HCT116 (cell line): ENCODE measurements around the gene UBE3B. TPM values are rescaled to one million over a fixed set of nuclear protein-coding genes. Genes with fewer than 3 reads are reported as not detected.

Experiments used
- ATAC-seq: fragments of 200-7000 bp; cut with Tn5 transposase; 2 replicates; pipeline ENCODE4 v1.9.1; 2020; ENCODE audit warnings: mild to moderate bottlenecking, moderate library complexity
- BruUV-seq: library from RNA; stranded (reverse); fragments of 400-500 nt; replicated peaks from 2 replicates; lab custom pipeline; 2021; lab: Mats Ljungman, UMichigan
- CTCF ChIA-PET: fragments of 300-600 bp; sonication (Branson Sonifier 250); formaldehyde crosslinking; loops from one replicate; lab custom pipeline; 2021; ENCODE audit warnings: antibody characterized with exemption; lab: Charles Lee
- POLR2A ChIA-PET: fragments of 300-600, 350-600 bp; sonication (Branson Sonifier 250); formaldehyde crosslinking; loops from one replicate; lab custom pipeline; 2021; ENCODE audit warnings: antibody characterized with exemption; lab: Charles Lee
- RAD21 ChIA-PET, 2 experiments: fragments of 300-600 bp; sonication (Branson Sonifier 250); formaldehyde crosslinking; loops; one replicate each; lab custom pipeline; 2023; ENCODE audit warnings: low total read pairs in 2 of 2; ENCODE audit not compliant: uncharacterized antibody in 2 of 2, unreplicated experiment in 2 of 2, low non-redundant PET in 1 of 2; lab: Charles Lee
- DNase-seq: peaks from one replicate; pipeline ENCODE4 v3.0.0-alpha.2; 2010; ENCODE audit warnings: low read depth, low spot score
- H2AFZ ChIP-seq: fragments of 200-600 bp; shearing (Covaris generic), sonication (generic); 2 replicates; pipeline ENCODE4 v1.6.1; 2017; ENCODE audit warnings: low read depth, mixed run types, mixed read lengths, antibody characterized with exemption, low read length; ENCODE audit not compliant: poor library complexity, severe bottlenecking
- H3K27ac ChIP-seq: 2 replicates; pipeline ENCODE4 v1.5.1; 2012; ENCODE audit warnings: low read depth, low read length
- H3K27me3 ChIP-seq: fragments of 200-600 bp; sonication (generic); 2 replicates; pipeline ENCODE4 v1.6.1; 2016; ENCODE audit warnings: mixed run types, low read length, mixed read lengths; ENCODE audit not compliant: insufficient read depth
- H3K36me3 ChIP-seq, 2 experiments: fragments of 200-500 bp in 1 of 2; fragments of 200-600 bp in 1 of 2; sonication (Bioruptor generic) in 1 of 2; sonication (generic) in 1 of 2; 2 replicates each; pipeline versions ENCODE4 v1.5.1 to v1.6.1; 2014 to 2016; ENCODE audit warnings: low read length in 2 of 2, inconsistent platforms in 1 of 2, mixed read lengths in 1 of 2, mixed run types in 1 of 2; ENCODE audit not compliant: insufficient read depth in 2 of 2, control insufficient read depth in 1 of 2
- H3K4me1 ChIP-seq, 2 experiments: fragments of 200-600 bp in 1 of 2; sonication (generic) in 1 of 2; 2 replicates each; pipeline versions ENCODE4 v1.5.1 to v1.6.1; 2012 to 2017; ENCODE audit warnings: low read length in 2 of 2, inconsistent platforms in 1 of 2, mild to moderate bottlenecking in 1 of 2, mixed read lengths in 1 of 2, mixed run types in 1 of 2, moderate library complexity in 1 of 2; ENCODE audit not compliant: insufficient read depth in 2 of 2, control insufficient read depth in 1 of 2
- H3K4me2 ChIP-seq: fragments of 200-600 bp; sonication (generic); 2 replicates; pipeline ENCODE4 v1.6.1; 2017; ENCODE audit warnings: mixed run types, low read length, mixed read lengths
- H3K4me3 ChIP-seq, 2 experiments: fragments of 200-600 bp in 1 of 2; sonication (generic) in 1 of 2; replicated peaks in 1 of 2; 2 replicates each; pipeline ENCODE4 v1.5.1; 2011 to 2016; ENCODE audit warnings: low read length in 2 of 2, control low read depth in 1 of 2, low read depth in 1 of 2, mild to moderate bottlenecking in 1 of 2, mixed read lengths in 1 of 2, mixed run types in 1 of 2
- H3K79me2 ChIP-seq: fragments of 200-600 bp; sonication (generic); 2 replicates; pipeline ENCODE4 v1.6.1; 2017; ENCODE audit warnings: mild to moderate bottlenecking, mixed run types, low read length, moderate library complexity, mixed read lengths; ENCODE audit not compliant: insufficient read depth
- H3K9ac ChIP-seq: fragments of 200-600 bp; sonication (generic); 2 replicates; pipeline ENCODE4 v1.6.1; 2016; ENCODE audit warnings: low read length, mixed read lengths
- H3K9me2 ChIP-seq: fragments of 200-600 bp; sonication (generic), shearing (Covaris generic); 2 replicates; pipeline ENCODE4 v1.6.1; 2017; ENCODE audit warnings: mixed run types, mild to moderate bottlenecking, moderate library complexity; ENCODE audit not compliant: insufficient read depth
- H3K9me3 ChIP-seq, 2 experiments: fragments of 200-500 bp in 1 of 2; fragments of 200-600 bp in 1 of 2; sonication (Bioruptor generic) in 1 of 2; sonication (generic) in 1 of 2; 2 replicates each; pipeline ENCODE4 v1.6.1; 2014 to 2017; ENCODE audit warnings: low read length in 2 of 2, mixed read lengths in 2 of 2, inconsistent platforms in 1 of 2, low read depth in 1 of 2, mild to moderate bottlenecking in 1 of 2, mixed run types in 1 of 2, moderate library complexity in 1 of 2; ENCODE audit not compliant: control insufficient read depth in 1 of 2, insufficient read depth in 1 of 2
- H4K20me1 ChIP-seq: fragments of 200-600 bp; sonication (generic), shearing (Covaris generic); 2 replicates; pipeline ENCODE4 v1.6.1; 2017; ENCODE audit warnings: mixed run types, mild to moderate bottlenecking, moderate library complexity; ENCODE audit not compliant: insufficient read depth
- ATF3 ChIP-seq: IDR thresholded peaks from 2 replicates; pipeline ENCODE4 v1.6.1; 2012
- CBX3 ChIP-seq: IDR thresholded peaks from 2 replicates; pipeline ENCODE4 v1.6.1; 2012; ENCODE audit warnings: low read depth
- CEBPB ChIP-seq: IDR thresholded peaks from 2 replicates; pipeline ENCODE4 v1.6.1; 2012; ENCODE audit warnings: low read depth
- EZH2phosphoT487 ChIP-seq: fragments of 200-600 bp; IDR thresholded peaks from 2 replicates; pipeline ENCODE4 v1.6.1; 2018; ENCODE audit warnings: antibody characterized with exemption, borderline replicate concordance
- FOSL1 ChIP-seq: IDR thresholded peaks from 2 replicates; pipeline ENCODE4 v1.6.1; 2012; ENCODE audit warnings: low read depth
- MAX ChIP-seq: IDR thresholded peaks from 2 replicates; pipeline ENCODE4 v1.6.1; 2012
- POLR2A ChIP-seq: IDR thresholded peaks from 2 replicates; pipeline ENCODE4 v1.7.0; 2011; ENCODE audit warnings: borderline replicate concordance; ENCODE audit not compliant: insufficient read depth, insufficient read length; ENCODE audit errors: extremely low read depth
- POLR2AphosphoS5 ChIP-seq: IDR thresholded peaks from 2 replicates; pipeline ENCODE4 v1.6.1; 2011; ENCODE audit warnings: mild to moderate bottlenecking, low read depth, low read length, moderate library complexity
- ZBTB33 ChIP-seq: IDR thresholded peaks from 2 replicates; pipeline ENCODE4 v1.6.1; 2011; ENCODE audit warnings: mild to moderate bottlenecking, low read length, moderate library complexity; ENCODE audit not compliant: insufficient replicate concordance; ENCODE audit errors: extremely low read depth
- ZFX ChIP-seq: fragments of 450-650 bp; IDR thresholded peaks from 2 replicates; pipeline ENCODE4 v1.6.1; 2017
- intact Hi-C: fragments of 100-400 bp; cut with micrococcal nuclease; formaldehyde crosslinking; loops from 2 replicates; pipeline ENCODE4 v1.10.0; 2022
- total RNA-seq: library from RNA; stranded (reverse); gene quantifications from one replicate; pipeline ENCODE4 v1.2.1, GENCODE V29; 2021; ENCODE audit not compliant: unreplicated experiment

Gene UBE3B
- total RNA-seq, 1 experiment from 2014 or later: 28.9 TPM

GRCh38 chr12:109495012-109495411, 17.6 kb downstream of the UBE3B start:
- Histone ChIP-seq H3K4me1 (no peaks in the 10 kb centered on the region), H3K79me2 (no peaks in the 10 kb centered on the region), H3K27ac (no peak overlapping the region)
- no peak for ATAC-seq
- POLR2A ChIA-PET: no interaction called here
- TF ChIP-seq POLR2A (no peak), CBX3 (no peak), CEBPB (no peak), POLR2AphosphoS5 (no peak), ATF3 (no peak), ZFX (no peak), EZH2phosphoT487 (no peak), FOSL1 (no peak), MAX (no peak), ZBTB33 (no peak)
- TF ChIP-seq, all 23 proteins: peak for 0
- intact Hi-C loops: no loop called here
- ChIA-PET CTCF (no interaction called here), RAD21 (no interaction called here)
- H3K9me2 ChIP-seq: no peaks in the 10 kb centered on the region
- no peak overlapping the region for H3K4me2 ChIP-seq
- no peaks in the 10 kb centered on the region for H3K27me3 ChIP-seq
- DNase-seq: no peak
- H3K9me3 ChIP-seq: no peaks in the 10 kb centered on the region
- H3K4me3 ChIP-seq: no peak overlapping the region
- H2AFZ ChIP-seq: no peak overlapping the region
- H3K36me3 ChIP-seq: peaks cover 0 to 28% of the 10 kb centered on the region in 2 experiments; a peak in 2 of 4 replicates
- no peak overlapping the region for H3K9ac ChIP-seq
- no peaks in the 10 kb centered on the region for H4K20me1 ChIP-seq
- no TSS peak for BruUV-seq
